AG04449 (cell line): ENCODE results near the gene ALDH3B2.
"Not testable (repeated sequence)": the region's sequence is repeated elsewhere in the genome, so short reads cannot be mapped to it uniquely, and the experiment has no call there.

Experiments
- CTCF ChIA-PET: fragments of 350-600 bp; formaldehyde crosslinking; extraction: SDS; loops from one replicate; lab custom pipeline; 2021; ENCODE audit warnings: antibody characterized with exemption; lab: Yijun Ruan, JAX
- POLR2A ChIA-PET: fragments of 400-600, 350-600 bp; formaldehyde crosslinking; extraction: SDS; loops from one replicate; lab custom pipeline; 2020; ENCODE audit warnings: antibody characterized with exemption, inconsistent platforms; lab: Yijun Ruan, JAX
- DNase-seq: peaks from one replicate; pipeline ENCODE4 v3.0.0-alpha.2; 2010; ENCODE audit warnings: low read depth, low spot score
- H3K4me3 ChIP-seq: 2 replicates; pipeline ENCODE4 v1.5.1; 2011; ENCODE audit warnings: low read depth, mild to moderate bottlenecking, control low read depth, low read length
- TF ChIP-seq, protein P1 (sequence below): IDR thresholded peaks from one replicate; pipeline ENCODE4 v1.5.1; 2011; ENCODE audit warnings: mild to moderate bottlenecking, moderate library complexity, low read length, control low read depth, inconsistent platforms; ENCODE audit not compliant: insufficient read depth; ENCODE audit errors: missing control alignments

The ALDH3B2 gene, protein sequence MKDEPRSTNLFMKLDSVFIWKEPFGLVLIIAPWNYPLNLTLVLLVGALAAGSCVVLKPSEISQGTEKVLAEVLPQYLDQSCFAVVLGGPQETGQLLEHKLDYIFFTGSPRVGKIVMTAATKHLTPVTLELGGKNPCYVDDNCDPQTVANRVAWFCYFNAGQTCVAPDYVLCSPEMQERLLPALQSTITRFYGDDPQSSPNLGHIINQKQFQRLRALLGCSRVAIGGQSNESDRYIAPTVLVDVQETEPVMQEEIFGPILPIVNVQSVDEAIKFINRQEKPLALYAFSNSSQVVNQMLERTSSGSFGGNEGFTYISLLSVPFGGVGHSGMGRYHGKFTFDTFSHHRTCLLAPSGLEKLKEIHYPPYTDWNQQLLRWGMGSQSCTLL

DNA sequence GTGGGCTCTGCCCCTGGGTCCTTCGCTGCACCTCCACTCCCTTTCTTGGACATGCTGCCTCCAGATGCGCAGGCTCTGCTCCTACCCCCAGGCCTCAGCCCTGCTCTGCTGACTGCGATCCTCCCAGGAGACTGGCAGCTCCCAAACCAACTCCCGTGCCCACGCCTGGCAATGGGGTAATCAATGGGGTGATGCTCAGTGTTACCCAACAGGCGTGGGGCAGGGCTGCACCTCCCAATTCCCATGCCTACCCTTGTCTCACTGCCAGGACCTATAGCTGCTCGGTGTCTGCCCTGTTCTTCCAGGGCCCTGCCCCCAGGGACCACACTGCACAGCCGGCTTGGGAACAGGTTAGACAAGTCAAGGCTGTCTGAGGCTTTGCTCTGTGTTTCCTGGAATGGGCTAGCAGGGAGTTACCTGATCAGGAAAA is at the start of gene ALDH3B2:
TSS of gene ALDH3B2 (minus strand) at position 182 of the 430 bp plus-strand sequence. CDS start 7,688 bp downstream, outside the sequence.
- ChIA-PET POLR2A (no interaction called here), CTCF (interaction anchor here (1.1 kb wide), 2 partner anchors 15 to 41 kb away, joined by 3 read pairs; no protein-coding TSS in a partner anchor)
- no peak within 1 kb of the TSS for H3K4me3 ChIP-seq
- no peak for DNase-seq
- TF ChIP-seq, protein P1, sequence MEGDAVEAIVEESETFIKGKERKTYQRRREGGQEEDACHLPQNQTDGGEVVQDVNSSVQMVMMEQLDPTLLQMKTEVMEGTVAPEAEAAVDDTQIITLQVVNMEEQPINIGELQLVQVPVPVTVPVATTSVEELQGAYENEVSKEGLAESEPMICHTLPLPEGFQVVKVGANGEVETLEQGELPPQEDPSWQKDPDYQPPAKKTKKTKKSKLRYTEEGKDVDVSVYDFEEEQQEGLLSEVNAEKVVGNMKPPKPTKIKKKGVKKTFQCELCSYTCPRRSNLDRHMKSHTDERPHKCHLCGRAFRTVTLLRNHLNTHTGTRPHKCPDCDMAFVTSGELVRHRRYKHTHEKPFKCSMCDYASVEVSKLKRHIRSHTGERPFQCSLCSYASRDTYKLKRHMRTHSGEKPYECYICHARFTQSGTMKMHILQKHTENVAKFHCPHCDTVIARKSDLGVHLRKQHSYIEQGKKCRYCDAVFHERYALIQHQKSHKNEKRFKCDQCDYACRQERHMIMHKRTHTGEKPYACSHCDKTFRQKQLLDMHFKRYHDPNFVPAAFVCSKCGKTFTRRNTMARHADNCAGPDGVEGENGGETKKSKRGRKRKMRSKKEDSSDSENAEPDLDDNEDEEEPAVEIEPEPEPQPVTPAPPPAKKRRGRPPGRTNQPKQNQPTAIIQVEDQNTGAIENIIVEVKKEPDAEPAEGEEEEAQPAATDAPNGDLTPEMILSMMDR, result no peak

- POLR2A ChIA-PET, H3K4me3 ChIP-seq, DNase-seq: not testable (repeated sequence)
- CTCF ChIA-PET, result interaction anchor here (1.0 kb wide), 1 partner anchor 93 kb away, joined by 3 read pairs; the partner anchor contains the start of gene NUDT8
Observed at GRCh38 chr11:67723036-67723435, 48.6 kb upstream of the ALDH3B2 start.

GRCh38 chr11:67716226-67716625 is 41.8 kb upstream of the ALDH3B2 start:
- H3K4me3 ChIP-seq, CTCF ChIA-PET, DNase-seq, POLR2A ChIA-PET: not testable (repeated sequence)

- POLR2A ChIA-PET, CTCF ChIA-PET, DNase-seq, H3K4me3 ChIP-seq: not testable (repeated sequence)
Observed at GRCh38 chr11:67715801-67716200, 41.4 kb upstream of the ALDH3B2 start.

DNA sequence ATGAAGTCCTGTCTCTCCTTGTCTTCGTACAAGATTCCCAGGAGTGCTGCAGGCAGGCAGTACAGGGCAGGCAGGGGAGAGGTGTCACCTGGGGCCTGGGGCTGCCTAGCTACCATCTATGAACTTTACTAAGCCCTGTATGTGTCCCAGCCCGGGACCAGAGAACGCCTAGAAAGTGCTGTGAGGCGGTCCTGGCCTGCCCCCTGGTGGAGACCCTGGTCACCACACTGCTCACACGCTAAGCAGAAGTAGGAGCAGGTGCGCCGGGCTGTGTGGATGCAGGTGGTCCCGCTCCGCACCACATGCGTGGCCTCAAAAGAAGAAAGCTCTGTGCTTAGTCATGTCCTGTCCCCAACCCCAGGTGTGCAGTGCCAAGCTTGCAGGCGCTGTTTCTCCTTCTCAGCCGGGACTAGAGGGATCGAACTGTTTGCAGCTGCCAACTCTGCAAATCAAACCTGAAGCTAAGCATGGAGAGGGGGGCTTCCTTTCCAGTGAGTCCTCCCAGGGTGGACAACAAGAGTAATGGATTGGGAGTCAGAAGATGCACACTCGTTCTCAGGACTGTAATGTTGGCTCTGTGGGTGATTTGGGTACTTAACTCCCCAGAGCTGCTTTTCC is 39.6 kb upstream of the ALDH3B2 start:
- CTCF ChIA-PET, result interaction anchor here (2.0 kb wide), 1 partner anchor 85 kb away, joined by 6 read pairs; the partner anchor contains the start of gene NUDT8
- H3K4me3 ChIP-seq, POLR2A ChIA-PET, DNase-seq: not testable (repeated sequence)

DNA sequence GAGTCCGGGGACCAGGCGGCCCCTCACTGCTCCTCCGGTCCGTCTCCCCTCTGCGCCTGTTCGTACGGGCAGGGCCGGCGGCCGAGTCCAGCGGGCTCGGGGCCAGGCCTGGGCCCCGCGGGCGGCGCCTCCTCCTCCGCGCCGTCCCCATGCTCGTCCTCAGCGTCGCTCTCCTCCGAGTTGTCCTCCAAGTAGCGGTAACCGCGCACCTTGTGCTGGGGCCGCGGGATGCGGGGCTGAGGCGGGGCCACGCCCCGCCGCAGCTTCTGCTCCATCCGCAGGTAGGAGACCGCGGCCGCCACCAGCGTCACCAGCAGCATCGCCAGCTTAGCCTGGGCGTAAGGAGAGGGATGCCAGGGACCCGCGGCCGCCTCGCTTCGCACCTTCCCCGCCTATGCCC is 37.3 kb upstream of the ALDH3B2 start:
- CTCF ChIA-PET, H3K4me3 ChIP-seq, DNase-seq, POLR2A ChIA-PET: not testable (repeated sequence)

DNA sequence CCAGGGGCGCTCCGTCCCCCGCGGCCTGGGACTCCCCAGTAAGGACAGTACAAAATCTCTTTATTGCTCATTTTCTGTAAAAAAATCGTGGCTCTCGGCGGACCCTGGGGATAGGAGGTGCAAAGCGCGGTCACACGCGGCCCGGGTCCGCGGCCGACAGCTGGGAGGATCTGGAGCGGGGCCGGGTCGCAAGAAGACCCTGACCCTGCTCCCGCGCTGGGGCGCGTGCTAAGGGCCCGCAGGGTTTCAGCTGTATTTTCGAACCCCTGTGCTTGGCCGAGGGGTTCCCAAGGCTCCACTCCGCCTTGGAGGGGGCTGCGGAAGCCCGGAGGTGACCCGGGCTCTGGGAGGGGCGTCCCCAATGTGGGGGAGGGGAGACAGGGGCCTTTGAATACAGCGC is 36.8 kb upstream of the ALDH3B2 start:
- H3K4me3 ChIP-seq, CTCF ChIA-PET, DNase-seq, POLR2A ChIA-PET: not testable (repeated sequence)

DNA sequence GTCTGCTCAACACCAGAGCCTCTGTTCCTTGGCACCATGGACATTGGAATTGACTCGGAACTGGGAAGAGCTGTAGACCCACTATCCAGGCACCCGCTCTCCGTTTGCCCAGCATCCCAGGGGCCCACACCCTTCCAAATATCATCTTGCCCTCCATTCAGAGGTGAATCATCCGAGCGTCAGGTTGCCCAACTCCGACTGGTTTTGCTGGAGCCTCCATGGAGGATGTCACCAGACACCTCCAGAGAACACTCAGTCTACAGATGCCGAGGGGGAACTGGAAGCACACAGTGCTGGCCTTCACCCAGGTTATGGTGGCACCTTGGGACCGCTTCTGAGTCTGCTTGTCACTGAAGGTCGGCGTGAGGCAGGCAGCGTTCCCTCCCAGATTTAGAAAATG is 35.4 kb upstream of the ALDH3B2 start:
- H3K4me3 ChIP-seq, POLR2A ChIA-PET, DNase-seq, CTCF ChIA-PET: not testable (repeated sequence)

DNA sequence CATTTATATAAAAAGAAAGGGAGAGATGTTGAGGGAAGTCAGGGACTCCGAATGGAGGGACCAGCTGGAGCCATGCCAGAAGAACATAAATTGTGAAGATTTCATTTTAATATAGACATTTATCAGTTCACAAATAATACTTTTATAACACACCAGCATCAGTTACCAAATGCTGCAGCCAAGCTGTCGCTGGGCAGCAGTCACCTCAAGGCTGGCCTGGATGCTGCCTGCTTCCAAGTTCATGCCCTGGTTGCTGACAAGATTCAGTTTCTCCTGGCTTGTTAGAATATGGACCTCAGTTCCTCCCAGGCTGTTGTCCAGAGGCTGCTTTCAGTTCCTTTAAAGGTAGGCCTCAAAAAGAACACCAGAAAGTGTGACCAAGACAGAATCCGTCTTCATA is 30.8 kb upstream of the ALDH3B2 start:
- ChIA-PET POLR2A (no interaction called here), CTCF (interaction anchor here (0.8 kb wide), 1 partner anchor 76 kb away, joined by 3 read pairs; the partner anchor contains the start of gene NUDT8)
- TF ChIP-seq, protein P1, result no peak
- DNase-seq, result no peak
- H3K4me3 ChIP-seq, result no peak overlapping the region

DNA sequence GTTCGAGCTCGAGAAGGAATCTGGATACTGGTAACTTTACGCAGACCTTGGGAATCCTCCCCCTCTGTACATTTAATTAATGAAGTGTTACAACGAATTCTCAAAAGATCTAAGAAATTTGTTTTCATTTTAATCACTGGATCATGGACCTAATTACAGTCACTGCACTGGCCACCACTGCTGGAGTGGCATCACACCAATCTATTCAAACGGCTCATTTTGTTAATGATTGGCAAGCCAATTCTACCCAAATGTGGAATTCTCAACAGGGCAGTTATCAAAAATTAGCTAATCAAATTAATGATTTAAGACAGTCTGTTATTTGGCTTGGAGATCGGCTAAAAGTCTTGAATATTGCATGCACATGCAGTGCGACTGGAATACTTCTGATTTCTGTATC is 30.1 kb upstream of the ALDH3B2 start:
- ChIA-PET POLR2A (no interaction called here), CTCF (no interaction called here)
- H3K4me3 ChIP-seq, result no peak overlapping the region
- TF ChIP-seq, protein P1, result no peak
- DNase-seq, result no peak

GRCh38 chr11:67703709-67704108 is 29.3 kb upstream of the ALDH3B2 start:
- not testable (repeated sequence) for H3K4me3 ChIP-seq

More at GRCh38 chr11:67703709-67704108, 29.3 kb upstream of the ALDH3B2 start:
- DNase-seq, CTCF ChIA-PET, POLR2A ChIA-PET: not testable (repeated sequence)
